ENCODE results near the gene SCYGR3.

- TF ChIP-seq CTCF (IDR thresholded peaks at IDR 0.05; ENCODE audit: insufficient read depth, low read length, poor library complexity, severe bottlenecking) (no peak), EZH2phosphoT487 (conservative IDR thresholded peaks at IDR 0.05; ENCODE audit: low read length) (no peak)
Observed at GRCh38 chr2:227579791-227580190, 34.8 kb downstream of the SCYGR3 start.

All from SU-DHL-6 (cell line).